ENCODE data around the gene CTXND1.

- TF ChIP-seq CBFB (CRISPR knock-in tag; IDR thresholded peaks at IDR 0.05; ENCODE audit: low read depth) (no peak), CTCF (IDR thresholded peaks at IDR 0.05) (no peak), ARID4B (CRISPR knock-in tag; IDR thresholded peaks at IDR 0.05; ENCODE audit: borderline replicate concordance) (no peak), MAX (CRISPR knock-in tag; IDR thresholded peaks at IDR 0.05) (no peak), ZNF512 (CRISPR knock-in tag; IDR thresholded peaks at IDR 0.05; ENCODE audit: borderline replicate concordance) (no peak), ZNF671 (CRISPR knock-in tag; IDR thresholded peaks at IDR 0.05) (no peak), NR3C1 (CRISPR knock-in tag; conservative IDR thresholded peaks at IDR 0.05; ENCODE audit: low read depth) (no peak), GABPB1 (CRISPR knock-in tag; IDR thresholded peaks at IDR 0.05) (no peak), NR2C2 (CRISPR knock-in tag; IDR thresholded peaks at IDR 0.05) (no peak), ESRRA (CRISPR knock-in tag; IDR thresholded peaks at IDR 0.05; ENCODE audit: borderline replicate concordance) (no peak), PRRX2 (CRISPR knock-in tag; IDR thresholded peaks at IDR 0.05) (no peak)
These were observed 94.8 kb downstream of the CTXND1 start for GRCh38 chr15:80157215-80157614.

Data from WTC11 (cell line).